ENCODE results near the gene RYR3.
A peak's percentile ranks its signal among the peaks of the same experiment; 100 is the strongest.

RYR3 gene

GRCh38 chr15:33476076-33476475 lies 165.3 kb downstream of the RYR3 start:
- Histone ChIP-seq H2AK5ac (ENCODE audit: low read length, severe bottlenecking) (no peak overlapping the region), H3K27me3 (ENCODE audit: control insufficient read depth in 1 of 2, insufficient read depth in 1 of 2, low read length in 2 of 2) (peaks cover 0 to 6% of the 10 kb centered on the region in 2 experiments), H4K8ac (ENCODE audit: low read length) (no peak overlapping the region), H3K4ac (ENCODE audit: low read depth in 1 of 2, low read length in 2 of 2) (no peak overlapping the region), H2BK120ac (ENCODE audit: low read depth, low read length) (no peak overlapping the region), H2BK12ac (ENCODE audit: low read length in 2 of 2) (no peak overlapping the region), H3K4me3 (ENCODE audit: insufficient read depth in 1 of 2, low read depth in 1 of 2, low read length in 2 of 2) (no peak overlapping the region), H3K4me2 (ENCODE audit: low read length, poor library complexity, severe bottlenecking) (no peak overlapping the region), H3K9ac (ENCODE audit: low read length) (no peak overlapping the region), H2BK15ac (ENCODE audit: low read depth, poor library complexity, severe bottlenecking) (no peak overlapping the region), H3K4me1 (ENCODE audit: control insufficient read depth, insufficient read depth, low read depth, low read length) (peaks cover 4% of the 10 kb centered on the region), H2BK5ac (ENCODE audit: low read depth, low read length, poor library complexity, severe bottlenecking) (no peak overlapping the region), H3K27ac (ENCODE audit: low read length, poor library complexity, severe bottlenecking) (no peak overlapping the region), H3K18ac (ENCODE audit: low read depth in 1 of 2, low read length in 2 of 2) (no peak overlapping the region), H3K23ac (ENCODE audit: low read length in 2 of 2) (no peak overlapping the region), H3K36me3 (ENCODE audit: control insufficient read depth in 1 of 2, insufficient read depth in 2 of 2, low read depth in 1 of 2, low read length in 2 of 2) (peaks cover 0 to 4% of the 10 kb centered on the region in 2 experiments), H4K91ac (ENCODE audit: low read length) (no peak overlapping the region), H3K9me3 (ENCODE audit: control insufficient read depth, low read length) (peaks cover 6% of the 10 kb centered on the region), H2AFZ (ENCODE audit: low read depth, low read length) (no peak overlapping the region), H3K79me1 (replicated peaks; ENCODE audit: low read length, poor library complexity, severe bottlenecking) (no peaks in the 10 kb centered on the region), H3K14ac (ENCODE audit: low read length in 2 of 2) (no peak overlapping the region)
- DNase-seq: no peak
- 93% methylated on average over 3 of the region's 4 CpGs for WGBS

GRCh38 chr15:33476908-33477307 lies 166.1 kb downstream of the RYR3 start:
- H3K36me3 ChIP-seq (ENCODE audit: control insufficient read depth in 1 of 2, insufficient read depth in 2 of 2, low read depth in 1 of 2, low read length in 2 of 2): peaks cover 0 to 4% of the 10 kb centered on the region in 2 experiments
- H3K4ac ChIP-seq (ENCODE audit: low read depth in 1 of 2, low read length in 2 of 2): no peak overlapping the region
- 90% methylated on average over 1 of the region's 2 CpGs for WGBS
- H3K27me3 ChIP-seq (ENCODE audit: control insufficient read depth in 1 of 2, insufficient read depth in 1 of 2, low read length in 2 of 2): peaks cover 0 to 6% of the 10 kb centered on the region in 2 experiments
- no peak overlapping the region for H2BK5ac ChIP-seq (ENCODE audit: low read depth, low read length, poor library complexity, severe bottlenecking)
- no peak overlapping the region for H3K4me3 ChIP-seq (ENCODE audit: insufficient read depth in 1 of 2, low read depth in 1 of 2, low read length in 2 of 2)
- no peak overlapping the region for H4K8ac ChIP-seq (ENCODE audit: low read length)
- no peak overlapping the region for H3K9ac ChIP-seq (ENCODE audit: low read length)
- no peak overlapping the region for H4K91ac ChIP-seq (ENCODE audit: low read length)
- no peak for DNase-seq
- H2AFZ ChIP-seq (ENCODE audit: low read depth, low read length): no peak overlapping the region
- H3K4me2 ChIP-seq (ENCODE audit: low read length, poor library complexity, severe bottlenecking): no peak overlapping the region
- no peaks in the 10 kb centered on the region for H3K79me1 ChIP-seq (replicated peaks; ENCODE audit: low read length, poor library complexity, severe bottlenecking)
- no peak overlapping the region for H3K27ac ChIP-seq (ENCODE audit: low read length, poor library complexity, severe bottlenecking)
- peaks cover 6% of the 10 kb centered on the region for H3K9me3 ChIP-seq (ENCODE audit: control insufficient read depth, low read length)
- H2BK15ac ChIP-seq (ENCODE audit: low read depth, poor library complexity, severe bottlenecking): no peak overlapping the region
- H2BK120ac ChIP-seq (ENCODE audit: low read depth, low read length): no peak overlapping the region
- H3K18ac ChIP-seq (ENCODE audit: low read depth in 1 of 2, low read length in 2 of 2): no peak overlapping the region
- no peak overlapping the region for H2BK12ac ChIP-seq (ENCODE audit: low read length in 2 of 2)
- peaks cover 4% of the 10 kb centered on the region for H3K4me1 ChIP-seq (ENCODE audit: control insufficient read depth, insufficient read depth, low read depth, low read length)
- H2AK5ac ChIP-seq (ENCODE audit: low read length, severe bottlenecking): no peak overlapping the region
- no peak overlapping the region for H3K14ac ChIP-seq (ENCODE audit: low read length in 2 of 2)
- no peak overlapping the region for H3K23ac ChIP-seq (ENCODE audit: low read length in 2 of 2)

- H2BK12ac ChIP-seq (ENCODE audit: low read length in 2 of 2): no peak overlapping the region
- no peak overlapping the region for H2BK5ac ChIP-seq (ENCODE audit: low read depth, low read length, poor library complexity, severe bottlenecking)
- no peak overlapping the region for H3K14ac ChIP-seq (ENCODE audit: low read length in 2 of 2)
- H3K4me3 ChIP-seq (ENCODE audit: insufficient read depth in 1 of 2, low read depth in 1 of 2, low read length in 2 of 2): no peak overlapping the region
- H3K27me3 ChIP-seq (ENCODE audit: control insufficient read depth in 1 of 2, insufficient read depth in 1 of 2, low read length in 2 of 2): peaks cover 17 to 18% of the 10 kb centered on the region in 2 experiments
- no peak overlapping the region for H3K23ac ChIP-seq (ENCODE audit: low read length in 2 of 2)
- DNase-seq: no peak
- H2BK15ac ChIP-seq (ENCODE audit: low read depth, poor library complexity, severe bottlenecking): no peak overlapping the region
- no peaks in the 10 kb centered on the region for H3K36me3 ChIP-seq (ENCODE audit: control insufficient read depth in 1 of 2, insufficient read depth in 2 of 2, low read depth in 1 of 2, low read length in 2 of 2)
- H3K27ac ChIP-seq (ENCODE audit: low read length, poor library complexity, severe bottlenecking): no peak overlapping the region
- H3K4me2 ChIP-seq (ENCODE audit: low read length, poor library complexity, severe bottlenecking): no peak overlapping the region
- H4K8ac ChIP-seq (ENCODE audit: low read length): no peak overlapping the region
- no peak overlapping the region for H2AFZ ChIP-seq (ENCODE audit: low read depth, low read length)
- no peak overlapping the region for H4K91ac ChIP-seq (ENCODE audit: low read length)
- no peaks in the 10 kb centered on the region for H3K79me1 ChIP-seq (replicated peaks; ENCODE audit: low read length, poor library complexity, severe bottlenecking)
- no peak overlapping the region for H3K9ac ChIP-seq (ENCODE audit: low read length)
- 100% methylated on average over 2 of the region's 3 CpGs for WGBS
- peaks cover 10% of the 10 kb centered on the region for H3K9me3 ChIP-seq (ENCODE audit: control insufficient read depth, low read length)
- H2AK5ac ChIP-seq (ENCODE audit: low read length, severe bottlenecking): no peak overlapping the region
- H2BK120ac ChIP-seq (ENCODE audit: low read depth, low read length): no peak overlapping the region
- H3K4ac ChIP-seq (ENCODE audit: low read depth in 1 of 2, low read length in 2 of 2): no peak overlapping the region
- H3K4me1 ChIP-seq (ENCODE audit: control insufficient read depth, insufficient read depth, low read depth, low read length): no peaks in the 10 kb centered on the region
- H3K18ac ChIP-seq (ENCODE audit: low read depth in 1 of 2, low read length in 2 of 2): no peak overlapping the region
Measured at GRCh38 chr15:33489335-33489734, 178.6 kb downstream of the RYR3 start.

GRCh38 chr15:33490703-33491102 lies 179.9 kb downstream of the RYR3 start:
- Histone ChIP-seq H2BK120ac (ENCODE audit: low read depth, low read length) (no peak overlapping the region), H3K4me2 (ENCODE audit: low read length, poor library complexity, severe bottlenecking) (no peak overlapping the region), H3K36me3 (ENCODE audit: control insufficient read depth in 1 of 2, insufficient read depth in 2 of 2, low read depth in 1 of 2, low read length in 2 of 2) (no peaks in the 10 kb centered on the region), H3K27ac (ENCODE audit: low read length, poor library complexity, severe bottlenecking) (no peak overlapping the region), H2BK15ac (ENCODE audit: low read depth, poor library complexity, severe bottlenecking) (no peak overlapping the region), H2BK12ac (ENCODE audit: low read length in 2 of 2) (no peak overlapping the region), H4K91ac (ENCODE audit: low read length) (no peak overlapping the region), H3K4me1 (ENCODE audit: control insufficient read depth, insufficient read depth, low read depth, low read length) (no peaks in the 10 kb centered on the region), H3K9me3 (ENCODE audit: control insufficient read depth, low read length) (peaks cover 4% of the 10 kb centered on the region), H2BK5ac (ENCODE audit: low read depth, low read length, poor library complexity, severe bottlenecking) (peak overlapping the region; percentile 25), H2AFZ (ENCODE audit: low read depth, low read length) (no peak overlapping the region), H3K4me3 (ENCODE audit: insufficient read depth in 1 of 2, low read depth in 1 of 2, low read length in 2 of 2) (no peak overlapping the region), H2AK5ac (ENCODE audit: low read length, severe bottlenecking) (no peak overlapping the region), H3K18ac (ENCODE audit: low read depth in 1 of 2, low read length in 2 of 2) (no peak overlapping the region), H3K79me1 (replicated peaks; ENCODE audit: low read length, poor library complexity, severe bottlenecking) (no peaks in the 10 kb centered on the region), H3K23ac (ENCODE audit: low read length in 2 of 2) (no peak overlapping the region), H3K27me3 (ENCODE audit: control insufficient read depth in 1 of 2, insufficient read depth in 1 of 2, low read length in 2 of 2) (peaks cover 17 to 18% of the 10 kb centered on the region in 2 experiments), H4K8ac (ENCODE audit: low read length) (no peak overlapping the region), H3K14ac (ENCODE audit: low read length in 2 of 2) (no peak overlapping the region), H3K9ac (ENCODE audit: low read length) (no peak overlapping the region), H3K4ac (ENCODE audit: low read depth in 1 of 2, low read length in 2 of 2) (no peak overlapping the region)
- no peak for DNase-seq
- WGBS: no CpG with 5 or more reads among the region's 1 CpG

All from mesenchymal stem cell (in vitro differentiated cells and primary cell).